GM12878 (cell line): ENCODE data around the gene IL4I1. TPM values are rescaled to one million over a fixed set of nuclear protein-coding genes. Genes with fewer than 3 reads are reported as not detected.

Source experiments
- ATAC-seq: fragments of 200-7000 bp; cut with Tn5 transposase; 3 replicates; pipeline ENCODE4 v1.9.1; 2020; ENCODE audit warnings: mild to moderate bottlenecking, moderate library complexity
- BruUV-seq: library from RNA; stranded (reverse); fragments of 400-500 nt; replicated peaks from 2 replicates; lab custom pipeline; 2021; lab: Mats Ljungman, UMichigan
- CTCF ChIA-PET: fragments of 300-600 bp; sonication (Branson Sonifier 250); formaldehyde crosslinking; extraction: SDS; loops from one replicate; lab custom pipeline; 2021; ENCODE audit warnings: inconsistent platforms; lab: Yijun Ruan, JAX
- POLR2A ChIA-PET: fragments of 350-600 bp; formaldehyde crosslinking; extraction: SDS; loops from one replicate; lab custom pipeline; 2021; ENCODE audit warnings: inconsistent platforms; lab: Charles Lee
- RAD21 ChIA-PET: fragments of 300-600 bp; sonication (Branson Sonifier 250); formaldehyde crosslinking; loops from one replicate; lab custom pipeline; 2023; ENCODE audit warnings: antibody characterized with exemption; ENCODE audit not compliant: unreplicated experiment; lab: Charles Lee
- SMC1A ChIA-PET: fragments of 300-600 bp; sonication (Branson Sonifier 250); formaldehyde crosslinking; loops from one replicate; lab custom pipeline; 2023; ENCODE audit not compliant: unreplicated experiment, uncharacterized antibody; lab: Charles Lee
- DNase-seq: peaks from one replicate; pipeline ENCODE4 v3.0.0-alpha.2; 2011; ENCODE audit warnings: low read depth, low spot score
- FAIRE-seq: peaks from 3 replicates; lab custom pipeline; 2011; peaks lifted over from hg19 to GRCh38; lab: Jason Lieb, UNC
- H2AFZ ChIP-seq: 2 replicates; pipeline ENCODE4 v1.6.0; 2011; ENCODE audit warnings: low read depth, low read length, control low read depth; ENCODE audit not compliant: control insufficient read depth
- H3K27ac ChIP-seq: 2 replicates; pipeline ENCODE4 v1.5.1; 2011; ENCODE audit warnings: control low read depth; ENCODE audit not compliant: control insufficient read depth, insufficient read depth
- H3K27me3 ChIP-seq, 2 experiments: replicated peaks in 1 of 2; 2 replicates each; pipeline versions ENCODE4 v1.6.0 to v1.6.1; 2011; ENCODE audit warnings: low read length in 1 of 2; ENCODE audit not compliant: control insufficient read depth in 2 of 2, insufficient read depth in 2 of 2
- H3K36me3 ChIP-seq, 2 experiments: 2 replicates each; pipeline ENCODE4 v1.5.1; 2011; ENCODE audit warnings: low read length in 1 of 2; ENCODE audit not compliant: control insufficient read depth in 2 of 2, insufficient read depth in 2 of 2
- H3K4me1 ChIP-seq: 2 replicates; pipeline ENCODE4 v1.6.1; 2011; ENCODE audit warnings: mild to moderate bottlenecking, low read length, moderate library complexity, mixed read lengths; ENCODE audit not compliant: control insufficient read depth, insufficient read depth
- H3K4me2 ChIP-seq: 2 replicates; pipeline ENCODE4 v1.6.0; 2011; ENCODE audit warnings: control low read depth; ENCODE audit not compliant: control insufficient read depth, insufficient read depth
- H3K4me3 ChIP-seq: fragments of 200-600 bp; sonication (generic); 2 replicates; pipeline ENCODE4 v1.5.1; 2016
- H3K79me2 ChIP-seq: 2 replicates; pipeline ENCODE4 v1.6.0; 2011; ENCODE audit warnings: low read length; ENCODE audit not compliant: control insufficient read depth, insufficient read depth
- H3K9ac ChIP-seq: 2 replicates; pipeline ENCODE4 v1.8.0; 2011; ENCODE audit warnings: low read length, control low read depth, mixed read lengths; ENCODE audit not compliant: control insufficient read depth, insufficient read depth
- H3K9me3 ChIP-seq: replicated peaks from 3 replicates; pipeline ENCODE4 v1.5.1; 2011; ENCODE audit warnings: mild to moderate bottlenecking, low read length; ENCODE audit not compliant: control insufficient read depth, insufficient read depth
- H4K20me1 ChIP-seq: 2 replicates; pipeline ENCODE4 v1.6.0; 2011; ENCODE audit not compliant: control insufficient read depth, insufficient read depth
- ATF3 ChIP-seq: IDR thresholded peaks from 2 replicates; pipeline ENCODE4 v1.6.1; 2011; ENCODE audit warnings: low read depth, mild to moderate bottlenecking, low read length, moderate library complexity, borderline replicate concordance; ENCODE audit errors: extremely low read depth
- BACH1 ChIP-seq: fragments of 450-650 bp; IDR thresholded peaks from 2 replicates; pipeline ENCODE4 v1.6.1; 2017; ENCODE audit warnings: mild to moderate bottlenecking, borderline replicate concordance
- CBFB ChIP-seq: IDR thresholded peaks from 2 replicates; pipeline ENCODE4 v1.6.1; 2016; ENCODE audit warnings: antibody characterized with exemption, low read depth
- EED ChIP-seq: sonication (generic); IDR thresholded peaks from 2 replicates; pipeline ENCODE4 v1.6.1; 2016; ENCODE audit warnings: antibody characterized with exemption, low read depth
- GATAD2B ChIP-seq: fragments of 450-650 bp; conservative IDR thresholded peaks from 2 replicates; pipeline ENCODE4 v1.6.1; 2017; ENCODE audit warnings: low read depth, mild to moderate bottlenecking, moderate library complexity
- NR2C2 ChIP-seq: IDR thresholded peaks from 2 replicates; pipeline ENCODE4 v1.6.1; 2011; ENCODE audit warnings: borderline replicate concordance, low read depth; ENCODE audit not compliant: control insufficient read depth, insufficient read length
- NR2F1 ChIP-seq: fragments of 450-650 bp; conservative IDR thresholded peaks from 2 replicates; pipeline ENCODE4 v1.6.1; 2017; ENCODE audit warnings: mild to moderate bottlenecking
- POLR2A ChIP-seq: IDR thresholded peaks from 2 replicates; pipeline ENCODE4 v1.6.1; 2011; ENCODE audit warnings: low read depth, mild to moderate bottlenecking, low read length
- POLR2AphosphoS2 ChIP-seq: IDR thresholded peaks from 2 replicates; pipeline ENCODE4 v1.6.1; 2011; ENCODE audit warnings: low read depth, mild to moderate bottlenecking, low read length, improper control_type of control experiment, moderate library complexity
- RELB ChIP-seq: fragments of 450-650 bp; IDR thresholded peaks from 2 replicates; pipeline ENCODE4 v1.6.1; 2017; ENCODE audit warnings: low read depth, mild to moderate bottlenecking, moderate library complexity
- SREBF1 ChIP-seq: IDR thresholded peaks from 2 replicates; pipeline ENCODE4 v1.6.1; 2012; ENCODE audit warnings: mild to moderate bottlenecking, low read length
- STAT1 ChIP-seq: fragments of 450-650 bp; conservative IDR thresholded peaks from 2 replicates; pipeline ENCODE4 v1.6.1; 2014; ENCODE audit warnings: antibody characterized with exemption, mild to moderate bottlenecking
- TCF12 ChIP-seq: IDR thresholded peaks from 2 replicates; pipeline ENCODE4 v1.6.1; 2011; ENCODE audit warnings: low read depth, mild to moderate bottlenecking, low read length
- WGBS: methylation state at CpG from one replicate; pipeline ENCODE4 v1.1.6; 2016; ENCODE audit warnings: low lambda C conversion rate; ENCODE audit not compliant: insufficient replicate concordance, insufficient coverage; ENCODE audit errors: missing lambda C conversion rate; 5-methylcytosine and 5-hydroxymethylcytosine counted together
- in situ Hi-C: fragments of 300-500 bp; cut with MboI; formaldehyde crosslinking; loops from 9 replicates; pipeline ENCODE4 v1.14.3; 2018; ENCODE audit warnings: mixed read lengths
- intact Hi-C: fragments of 100-400 bp; cut with micrococcal nuclease; formaldehyde crosslinking; loops from one replicate; pipeline ENCODE4 v1.14.2; 2022; ENCODE audit not compliant: unreplicated experiment
- polyA plus RNA-seq, 11 experiments: library from polyadenylated mRNA; depleted of rRNA in 4 of 11; unstranded in 6 of 11; stranded (reverse) in 5 of 11; fragments of >200 nt; fragmentation: Nextera tagmentation in 4 of 11; fragmentation: Illumina TruSeq in 1 of 11; extraction: Ambion mirVana in 4 of 11; extraction: Trizol in 1 of 11; gene quantifications; 1 replicate in 1 of 11; 2 replicates in 10 of 11; pipeline versions ENCODE4 v1.2.1 to v1.2.3, GENCODE V29; 2011 to 2016; ENCODE audit warnings: inconsistent platforms in 2 of 11, missing spikeins in 2 of 11, low read depth in 1 of 11
- total RNA-seq, 4 experiments: library from RNA; depleted of rRNA in 3 of 4; stranded (reverse); fragments of >200 nt in 3 of 4; fragmentation: Illumina TruSeq in 1 of 4; extraction: Trizol in 1 of 4; gene quantifications; 2 replicates each; pipeline versions ENCODE4 v1.2.1 to v1.2.3, GENCODE V29; 2013 to 2021

Gene IL4I1
- total and polyA plus RNA-seq, 10 of the 15 experiments (the other 5 are each of a cell fraction or from before 2014, with no cell fraction given) = 0.62 to 83.8 (median 42.8) TPM

- TF ChIP-seq CBFB (peak; percentile 37; the same call in 1 of the 2 replicates), POLR2A (peak; percentile 74), TCF12 (peak; percentile 75; the same call in 1 of the 2 replicates), NR2F1 (peak; percentile 64), EED (peak; percentile 59; the same call in 1 of the 2 replicates), RELB (0 out of 2 replicates have a peak, but pooled peaks have one; percentile 17), BACH1 (0 out of 2 replicates have a peak, but pooled peaks have one; percentile 28)
Measured at GRCh38 chr19:49924004-49924880, 27.6 kb upstream of the IL4I1 start (continued).

DNA sequence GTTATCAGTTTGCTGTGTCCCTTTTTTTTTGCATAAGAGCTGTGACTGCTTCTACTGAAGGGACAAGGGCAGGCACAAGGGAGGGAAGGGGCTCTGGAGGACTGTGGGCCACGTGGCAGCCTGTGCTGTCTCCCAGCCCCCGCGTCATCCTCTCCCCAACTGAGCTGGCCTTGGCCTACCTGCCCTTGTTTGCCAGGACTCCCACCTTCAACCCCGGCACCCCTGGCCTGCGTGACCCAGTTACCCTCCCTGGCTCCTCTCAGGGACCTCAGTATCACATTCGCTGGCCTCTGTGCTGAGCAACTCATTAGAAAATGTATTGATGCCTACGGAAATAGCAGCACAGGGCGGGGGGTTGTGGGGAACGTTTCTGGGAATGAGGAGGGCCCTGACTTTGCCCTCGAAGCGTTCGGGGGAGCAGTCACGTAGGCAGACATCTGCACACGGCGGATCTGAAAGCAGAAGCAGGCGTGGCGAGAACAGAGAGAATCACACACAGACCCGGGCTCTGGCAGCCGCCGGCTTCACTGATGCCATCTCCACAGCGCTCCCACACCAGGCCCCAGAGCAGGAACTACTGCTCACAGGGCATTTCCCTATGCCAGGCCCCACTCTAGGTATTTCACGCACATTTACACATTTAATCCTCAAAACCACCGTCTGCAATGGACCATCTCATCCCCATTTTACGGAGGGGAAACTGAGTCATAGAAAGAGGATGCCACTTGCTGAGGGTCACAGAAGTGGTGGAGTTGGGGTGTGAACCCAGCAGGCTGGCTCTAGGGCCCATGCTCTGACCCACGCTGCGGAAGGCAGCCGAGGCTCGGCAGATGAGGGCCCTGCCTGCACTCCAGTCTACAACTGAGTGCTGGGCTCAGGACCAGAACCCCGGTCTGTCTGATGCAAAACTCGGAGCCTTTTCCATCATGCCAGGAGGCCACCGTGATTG, 26.6 kb upstream of the IL4I1 start:
- intact Hi-C loops = no loop called here
- BruUV-seq = no TSS peak
- no peak overlapping the region for H2AFZ ChIP-seq
- ChIA-PET POLR2A (interaction anchor here (0.7 to 2.3 kb wide), 4 partner anchors 11 to 37 kb away, joined by 3 to 17 read pairs (median 5); partner anchors contain the start of gene IL4I1), CTCF (interaction anchor here (1.5 kb wide), 1 partner anchor 9 kb away, joined by 6 read pairs; no protein-coding TSS in a partner anchor), RAD21 (interaction anchor here (1.5 kb wide), 1 partner anchor 12 kb away, joined by 7 read pairs; no protein-coding TSS in a partner anchor), SMC1A (interaction anchor here (1.9 kb wide), 1 partner anchor 12 kb away, joined by 7 read pairs; no protein-coding TSS in a partner anchor)
- FAIRE-seq (no peak), ATAC-seq (no peak), DNase-seq (peak; percentile 56)
- peak overlapping the region; percentile 52 for H3K27ac ChIP-seq
- H4K20me1 ChIP-seq = no peaks in the 10 kb centered on the region; the same call in 1 of the 2 replicates
- peak overlapping the region; percentile 59; the same call in 1 of the 2 replicates for H3K4me3 ChIP-seq
- 93% methylated on average over 31 of the region's 31 CpGs for WGBS
- H3K4me2 ChIP-seq = peak overlapping the region; percentile 76
- H3K27me3 ChIP-seq = no peaks in the 10 kb centered on the region
- H3K9ac ChIP-seq = peak overlapping the region; percentile 26; the same call in 1 of the 2 replicates
- in situ Hi-C loops = no loop called here
- peaks cover 44% of the 10 kb centered on the region for H3K4me1 ChIP-seq
- H3K36me3 ChIP-seq = peaks cover 18 to 36% of the 10 kb centered on the region in 2 experiments
- no peaks in the 10 kb centered on the region for H3K9me3 ChIP-seq
- TF ChIP-seq POLR2AphosphoS2 (0 out of 2 replicates have a peak, but pooled peaks have one; percentile 5), STAT1 (no peak), ATF3 (no peak), POLR2A (0 out of 2 replicates have a peak, but pooled peaks have one; percentile 27), GATAD2B (no peak), NR2C2 (no peak), SREBF1 (no peak)
- H3K79me2 ChIP-seq = peaks cover 92% of the 10 kb centered on the region
